Smooth muscle cell (in vitro differentiated cells): Measurements from ENCODE around the gene ALG14. TPM values are rescaled to one million over a fixed set of nuclear protein-coding genes. Genes with fewer than 3 reads are reported as not detected.

Experiments used
- DNase-seq: peaks from one replicate; lab custom pipeline; 2025; ENCODE audit not compliant: unreplicated experiment; lab: John Stamatoyannopoulos, UW
- H2AFZ ChIP-seq: fragments of 200-600 bp; sonication (generic); 2 replicates; pipeline ENCODE4 v1.6.0; 2016; ENCODE audit warnings: antibody characterized with exemption, low read depth, mild to moderate bottlenecking
- H3F3A ChIP-seq: fragments of 200-600 bp; sonication (generic); 2 replicates; pipeline ENCODE4 v1.6.0; 2017; ENCODE audit warnings: antibody characterized with exemption, low read depth
- H3K27ac ChIP-seq: fragments of 200-600 bp; sonication (generic); 2 replicates; pipeline ENCODE4 v1.5.1; 2016; ENCODE audit warnings: low read depth, mild to moderate bottlenecking
- H3K27me3 ChIP-seq: fragments of 200-600 bp; sonication (generic); 2 replicates; pipeline ENCODE4 v1.6.1; 2016; ENCODE audit warnings: low read depth, mild to moderate bottlenecking
- H3K36me3 ChIP-seq: fragments of 200-600 bp; sonication (generic); 2 replicates; pipeline ENCODE4 v1.5.1; 2016; ENCODE audit warnings: low read depth
- H3K4me1 ChIP-seq: fragments of 200-600 bp; sonication (generic); 2 replicates; pipeline ENCODE4 v1.5.1; 2016; ENCODE audit warnings: low read depth
- H3K4me2 ChIP-seq: fragments of 200-600 bp; sonication (generic); 2 replicates; pipeline ENCODE4 v1.6.0; 2016; ENCODE audit warnings: mild to moderate bottlenecking
- H3K4me3 ChIP-seq: fragments of 200-600 bp; sonication (generic); 2 replicates; pipeline ENCODE4 v1.5.1; 2016; ENCODE audit warnings: mild to moderate bottlenecking
- H3K79me2 ChIP-seq: fragments of 200-600 bp; sonication (generic); 2 replicates; pipeline ENCODE4 v1.6.0; 2016; ENCODE audit warnings: low read depth, mild to moderate bottlenecking
- H3K9ac ChIP-seq: fragments of 200-600 bp; sonication (generic); 2 replicates; pipeline ENCODE4 v1.6.0; 2016; ENCODE audit warnings: low read depth
- H3K9me3 ChIP-seq: fragments of 200-600 bp; sonication (generic); replicated peaks from 2 replicates; pipeline ENCODE4 v1.5.1; 2016; ENCODE audit warnings: low read depth
- H4K20me1 ChIP-seq: fragments of 200-600 bp; sonication (generic); 2 replicates; pipeline ENCODE4 v1.6.0; 2016; ENCODE audit warnings: low read depth
- CTCF ChIP-seq: fragments of 200-600 bp; sonication (generic); IDR thresholded peaks from 2 replicates; pipeline ENCODE4 v1.5.1; 2017; ENCODE audit warnings: borderline replicate concordance, mild to moderate bottlenecking, antibody characterized with exemption; ENCODE audit not compliant: insufficient read depth, poor library complexity, severe bottlenecking
- WGBS: methylation state at CpG from one replicate; pipeline ENCODE4 v1.1.7; 2016; ENCODE audit warnings: low lambda C conversion rate; 5-methylcytosine and 5-hydroxymethylcytosine counted together
- polyA plus RNA-seq: library from polyadenylated mRNA; unstranded; fragments of >200 nt; fragmentation: Nextera tagmentation; extraction: Ambion mirVana; gene quantifications from 2 replicates; pipeline ENCODE4 v1.2.1, GENCODE V29; 2016
- total RNA-seq: library from RNA; depleted of rRNA; stranded (reverse); fragments of >200 nt; gene quantifications from 2 replicates; pipeline ENCODE4 v1.2.3, GENCODE V29; 2014

Gene ALG14, protein sequence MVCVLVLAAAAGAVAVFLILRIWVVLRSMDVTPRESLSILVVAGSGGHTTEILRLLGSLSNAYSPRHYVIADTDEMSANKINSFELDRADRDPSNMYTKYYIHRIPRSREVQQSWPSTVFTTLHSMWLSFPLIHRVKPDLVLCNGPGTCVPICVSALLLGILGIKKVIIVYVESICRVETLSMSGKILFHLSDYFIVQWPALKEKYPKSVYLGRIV
- total RNA-seq (1.4 and 2.4 TPM in 2 replicates), polyA plus RNA-seq (5.5 and 6.9 TPM in 2 replicates)

DNA sequence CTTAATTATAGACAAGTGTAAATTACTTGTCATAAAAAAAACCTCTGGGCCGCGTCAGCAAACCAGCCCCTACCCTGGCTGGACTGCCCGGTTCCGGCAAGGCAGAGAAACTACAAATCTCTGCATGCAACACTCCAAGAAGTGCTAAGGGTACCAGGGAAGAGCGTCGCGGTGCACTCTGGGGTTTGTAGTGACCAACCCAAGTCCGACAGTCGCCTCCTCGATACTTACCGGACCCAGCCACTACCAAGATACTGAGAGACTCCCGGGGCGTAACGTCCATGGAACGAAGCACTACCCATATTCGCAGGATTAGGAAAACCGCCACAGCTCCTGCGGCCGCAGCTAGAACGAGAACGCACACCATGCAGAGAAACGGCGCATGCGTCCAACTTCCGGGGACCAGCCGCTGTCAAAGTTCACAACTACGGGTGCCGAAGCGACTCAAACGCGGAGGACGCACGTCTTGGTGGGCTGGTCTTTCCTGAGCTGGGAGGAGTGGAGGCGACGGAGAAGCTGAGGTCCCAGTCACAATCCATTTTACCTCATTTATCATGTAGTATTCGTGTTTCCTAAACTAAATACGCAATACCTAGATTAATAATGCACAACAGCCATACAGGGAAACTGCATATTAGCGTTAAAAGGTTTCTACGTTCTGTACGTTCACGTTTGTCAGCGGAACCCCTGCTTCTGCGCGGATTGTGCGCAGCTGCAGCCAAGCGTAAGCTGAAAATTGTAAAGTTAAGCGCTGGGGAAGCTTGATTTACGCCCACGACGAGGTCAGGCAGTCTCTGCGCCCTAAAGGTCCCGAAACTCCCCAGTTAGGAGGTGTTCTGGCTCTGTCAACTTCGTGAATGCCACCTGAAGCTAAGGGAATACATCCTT lies at the start of gene ALG14:
TSS of gene ALG14 (minus strand) at position 420 of the 888 bp plus-strand sequence. CDS start at position 367, 53 bp downstream.
- H3K4me1 ChIP-seq, result peaks cover 4% of the 10 kb centered on the region
- H3K27me3 ChIP-seq, result peaks cover 4% of the 10 kb centered on the region
- H4K20me1 ChIP-seq, result no peaks in the 10 kb centered on the region
- no peaks in the 10 kb centered on the region for H3K79me2 ChIP-seq
- H3K36me3 ChIP-seq, result no peaks in the 10 kb centered on the region
- H2AFZ ChIP-seq, result peak within 1 kb of the TSS; percentile 99
- H3K9ac ChIP-seq, result peak within 1 kb of the TSS; percentile 45
- peak within 1 kb of the TSS; percentile 86 for H3K4me2 ChIP-seq
- DNase-seq, result peak; percentile 73
- TF ChIP-seq CTCF, result no peak
- H3K9me3 ChIP-seq, result no peaks in the 10 kb centered on the region
- H3K27ac ChIP-seq, result peak within 1 kb of the TSS; percentile 27
- peak within 1 kb of the TSS; percentile 61 for H3K4me3 ChIP-seq
- H3F3A ChIP-seq, result no peaks in the 10 kb centered on the region
- WGBS, result 1% methylated on average over 53 of the region's 53 CpGs

- Histone ChIP-seq H4K20me1 (no peaks in the 10 kb centered on the region), H3K4me1 (no peaks in the 10 kb centered on the region), H3F3A (no peaks in the 10 kb centered on the region), H3K36me3 (no peaks in the 10 kb centered on the region), H2AFZ (no peak overlapping the region), H3K9me3 (no peaks in the 10 kb centered on the region), H3K4me3 (no peak overlapping the region), H3K27ac (no peak overlapping the region), H3K27me3 (peaks cover 24% of the 10 kb centered on the region), H3K4me2 (no peak overlapping the region), H3K9ac (no peak overlapping the region), H3K79me2 (no peaks in the 10 kb centered on the region)
- TF ChIP-seq CTCF, result no peak
- WGBS, result 81% methylated on average over 8 of the region's 8 CpGs
- DNase-seq, result no peak
These were observed 49.5 kb upstream of the ALG14 start for GRCh38 chr1:95122151-95122697.

DNA sequence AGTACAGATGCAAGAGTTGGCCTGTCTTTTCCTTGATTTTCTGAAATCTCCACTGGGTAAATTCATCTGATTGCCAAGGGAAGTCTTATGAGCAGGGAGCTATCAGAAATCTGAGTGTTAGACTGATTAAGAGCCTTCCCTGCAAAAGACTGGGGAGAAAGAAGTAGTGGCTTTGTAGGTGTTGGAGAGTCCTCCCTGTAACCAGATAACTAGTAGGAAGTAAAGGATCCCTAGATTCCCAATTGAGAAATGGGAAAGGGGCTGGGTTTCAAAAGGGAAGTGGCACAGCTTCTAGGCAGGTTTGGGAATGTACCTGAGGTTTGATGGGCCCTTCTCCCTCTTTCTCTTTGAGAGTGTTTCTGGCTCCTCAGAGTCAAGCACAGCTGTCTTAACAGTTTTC lies 46.5 kb upstream of the ALG14 start:
- Histone ChIP-seq H3K9me3 (no peaks in the 10 kb centered on the region), H3K27ac (no peak overlapping the region), H3K9ac (no peak overlapping the region), H3K4me3 (no peak overlapping the region), H3K27me3 (peaks cover 24% of the 10 kb centered on the region), H3K79me2 (no peaks in the 10 kb centered on the region), H3F3A (no peaks in the 10 kb centered on the region), H4K20me1 (no peaks in the 10 kb centered on the region), H3K4me2 (no peak overlapping the region), H3K36me3 (no peaks in the 10 kb centered on the region), H3K4me1 (no peaks in the 10 kb centered on the region), H2AFZ (no peak overlapping the region)
- no peak for TF ChIP-seq CTCF
- DNase-seq, result no peak
